Upper lobe of left lung (tissue), 6 donors: ENCODE data around the gene STIM1. TPM values are rescaled to one million over a fixed set of nuclear protein-coding genes. Genes with fewer than 3 reads are reported as not detected.

Experiments used
- ATAC-seq, 2 donors: fragments of 200-7000 bp; cut with Tn5 transposase; one replicate each; pipeline ENCODE4 v1.9.1; 2022; ENCODE audit warnings: mild to moderate bottlenecking in 2 of 2, moderate library complexity in 2 of 2; ENCODE audit not compliant: low FRiP score in 2 of 2
- DNase-seq, 2 donors: peaks; one replicate each; pipeline ENCODE4 v3.0.0-alpha.2; 2019 to 2020
- H3K27ac ChIP-seq, 4 donors: fragments of 200-600 bp; sonication (generic); one replicate each; pipeline ENCODE4 v1.5.1; 2016 to 2019
- H3K27me3 ChIP-seq, 4 donors: fragments of 200-600 bp; sonication (generic); one replicate each; pipeline ENCODE4 v1.5.1; 2017 to 2019
- H3K36me3 ChIP-seq, 4 donors: fragments of 200-600 bp; sonication (generic); one replicate each; pipeline ENCODE4 v1.5.1; 2016 to 2019
- H3K4me1 ChIP-seq, 4 donors: fragments of 200-600 bp; sonication (generic); one replicate each; pipeline ENCODE4 v1.5.1; 2018 to 2019
- H3K4me3 ChIP-seq, 4 donors: fragments of 200-600 bp; sonication (generic); one replicate each; pipeline ENCODE4 v1.5.1; 2017 to 2019; ENCODE audit warnings: mild to moderate bottlenecking in 2 of 4, moderate library complexity in 1 of 4
- H3K9me3 ChIP-seq, 4 donors: fragments of 200-600 bp; sonication (generic); one replicate each; pipeline ENCODE4 v1.5.1; 2018 to 2019
- CTCF ChIP-seq, 6 experiments: fragments of 450-650 bp in 4 of 6; fragments of 200-600 bp in 2 of 6; sonication (generic) in 2 of 6; IDR thresholded peaks; one replicate each; pipeline ENCODE4 v1.5.1; 2016 to 2019; ENCODE audit warnings: antibody characterized with exemption in 6 of 6
- EP300 ChIP-seq, 4 donors: sonication (generic); formaldehyde crosslinking; IDR thresholded peaks; one replicate each; pipeline ENCODE4 v1.5.1; 2017; ENCODE audit warnings: antibody characterized with exemption in 4 of 4, control low read depth in 2 of 4
- POLR2A ChIP-seq, 4 donors: fragments of 450-650 bp; IDR thresholded peaks; one replicate each; pipeline ENCODE4 v1.5.1; 2016 to 2017; ENCODE audit warnings: antibody characterized with exemption in 4 of 4, mild to moderate bottlenecking in 2 of 4
- POLR2AphosphoS5 ChIP-seq, 2 donors: sonication (generic); formaldehyde crosslinking; IDR thresholded peaks; one replicate each; pipeline ENCODE4 v1.5.1; 2017; ENCODE audit warnings: antibody characterized with exemption in 2 of 2
- WGBS, 2 donors: methylation state at CpG; one replicate each; pipeline ENCODE4 v1.1.5; 2017 to 2018; 5-methylcytosine and 5-hydroxymethylcytosine counted together
- total RNA-seq, 6 donors: library from RNA; depleted of rRNA in 4 of 6; stranded (reverse); fragments of >200 nt in 4 of 6; gene quantifications; one replicate each; pipeline versions ENCODE4 v1.1.0 to v1.2.1, GENCODE V29; 2016 to 2021
- donor health status: DM: no; HTN: no; CAD: no; lungs with moderate emphysema.
- donor health status: DM: no; HTN: yes; CAD: no; lungs with severe emphysema.

Gene STIM1
- total RNA-seq, 6 donors from 2014 or later, result 39.7 to 81.8 (median 56.5) TPM

- Histone ChIP-seq H3K4me3 (no peak overlapping the region), H3K36me3 (no peaks in the 10 kb centered on the region), H3K27ac (peak overlapping the region in 2 of 4 donors; percentile 14 to 41), H3K27me3 (no peaks in the 10 kb centered on the region), H3K4me1 (peaks cover 19 to 46% (median 33%) of the 10 kb centered on the region in 4 donors), H3K9me3 (no peaks in the 10 kb centered on the region)
- 40 to 64% methylated on average over 4 of the region's 4 CpGs for WGBS, 2 donors
- peak in 1 of 2 donors; percentile 63 for ATAC-seq
- no peak for DNase-seq
- TF ChIP-seq EP300 (IDR thresholded peaks at IDR 0.05), result no peak
Observed at GRCh38 chr11:3950996-3951660, 95.7 kb downstream of the STIM1 start.

- no peak for ATAC-seq
- Histone ChIP-seq H3K27me3 (no peaks in the 10 kb centered on the region), H3K27ac (no peak overlapping the region), H3K36me3 (no peaks in the 10 kb centered on the region), H3K9me3 (no peaks in the 10 kb centered on the region), H3K4me3 (no peak overlapping the region), H3K4me1 (peaks cover 3 to 32% (median 17%) of the 10 kb centered on the region in 4 donors)
- TF ChIP-seq POLR2AphosphoS5 (IDR thresholded peaks at IDR 0.05), result no peak
- no peak for TF ChIP-seq POLR2A (IDR thresholded peaks at IDR 0.05)
- no peak for TF ChIP-seq CTCF (IDR thresholded peaks at IDR 0.05)
- DNase-seq, result no peak
Observed at GRCh38 chr11:3952715-3953114, 97.3 kb downstream of the STIM1 start.

GRCh38 chr11:3953327-3953726 lies 97.9 kb downstream of the STIM1 start:
- ATAC-seq, result no peak
- H3K9me3 ChIP-seq, result no peaks in the 10 kb centered on the region
- TF ChIP-seq CTCF (IDR thresholded peaks at IDR 0.05) (no peak), EP300 (IDR thresholded peaks at IDR 0.05) (no peak), POLR2A (IDR thresholded peaks at IDR 0.05) (no peak), POLR2AphosphoS5 (IDR thresholded peaks at IDR 0.05) (no peak)

GRCh38 chr11:3954448-3955298 lies 99.2 kb downstream of the STIM1 start:
- H3K9me3 ChIP-seq, result no peaks in the 10 kb centered on the region
- H3K4me1 ChIP-seq, result peaks cover 0 to 22% (median 17%) of the 10 kb centered on the region in 4 donors
- 74 to 89% methylated on average over 3 of the region's 3 CpGs for WGBS, 2 donors
- no peaks in the 10 kb centered on the region for H3K27me3 ChIP-seq
- no peaks in the 10 kb centered on the region for H3K36me3 ChIP-seq
- TF ChIP-seq POLR2A (IDR thresholded peaks at IDR 0.05), result no peak
- TF ChIP-seq CTCF (IDR thresholded peaks at IDR 0.05), result no peak
- TF ChIP-seq EP300 (IDR thresholded peaks at IDR 0.05), result no peak
- TF ChIP-seq POLR2AphosphoS5 (IDR thresholded peaks at IDR 0.05), result no peak
- no peak overlapping the region for H3K27ac ChIP-seq
- DNase-seq (no peak), ATAC-seq (no peak)
- no peak overlapping the region for H3K4me3 ChIP-seq

More at GRCh38 chr11:3953327-3953726, 97.9 kb downstream of the STIM1 start:
- no peak overlapping the region for H3K4me3 ChIP-seq
- H3K27me3 ChIP-seq, result no peaks in the 10 kb centered on the region
- H3K36me3 ChIP-seq, result no peaks in the 10 kb centered on the region
- H3K27ac ChIP-seq, result no peak overlapping the region
- peaks cover 0 to 27% (median 17%) of the 10 kb centered on the region in 4 donors for H3K4me1 ChIP-seq
- no peak for DNase-seq
- 73 to 92% methylated on average over 3 of the region's 3 CpGs for WGBS, 2 donors

- no peaks in the 10 kb centered on the region for H3K9me3 ChIP-seq
- no peak for DNase-seq
- H3K27ac ChIP-seq, result no peak overlapping the region
- H3K27me3 ChIP-seq, result no peaks in the 10 kb centered on the region
- no peak for TF ChIP-seq EP300 (IDR thresholded peaks at IDR 0.05)
- no peak for TF ChIP-seq CTCF (IDR thresholded peaks at IDR 0.05)
- no peak for TF ChIP-seq POLR2AphosphoS5 (IDR thresholded peaks at IDR 0.05)
- no peak for TF ChIP-seq POLR2A (IDR thresholded peaks at IDR 0.05)
- no peaks in the 10 kb centered on the region for H3K36me3 ChIP-seq
- peaks cover 0 to 18% (median 14%) of the 10 kb centered on the region in 4 donors for H3K4me1 ChIP-seq
- H3K4me3 ChIP-seq, result no peak overlapping the region
- ATAC-seq, result no peak
- WGBS, 2 donors, result 71 to 88% methylated on average over 1 of the region's 1 CpG
Observed at GRCh38 chr11:3955299-3955665, 99.8 kb downstream of the STIM1 start.
